Measurements from ENCODE around the gene FDPS.
"Not testable (repeated sequence)": the region's sequence is repeated elsewhere in the genome, so short reads cannot be mapped to it uniquely, and the experiment has no call there.

FDPS gene

GRCh38 chr1:155320252-155320651 is 11.6 kb downstream of the FDPS start:
- no peak for DNase-seq (ENCODE audit: low read depth in 2 of 2)

DNA sequence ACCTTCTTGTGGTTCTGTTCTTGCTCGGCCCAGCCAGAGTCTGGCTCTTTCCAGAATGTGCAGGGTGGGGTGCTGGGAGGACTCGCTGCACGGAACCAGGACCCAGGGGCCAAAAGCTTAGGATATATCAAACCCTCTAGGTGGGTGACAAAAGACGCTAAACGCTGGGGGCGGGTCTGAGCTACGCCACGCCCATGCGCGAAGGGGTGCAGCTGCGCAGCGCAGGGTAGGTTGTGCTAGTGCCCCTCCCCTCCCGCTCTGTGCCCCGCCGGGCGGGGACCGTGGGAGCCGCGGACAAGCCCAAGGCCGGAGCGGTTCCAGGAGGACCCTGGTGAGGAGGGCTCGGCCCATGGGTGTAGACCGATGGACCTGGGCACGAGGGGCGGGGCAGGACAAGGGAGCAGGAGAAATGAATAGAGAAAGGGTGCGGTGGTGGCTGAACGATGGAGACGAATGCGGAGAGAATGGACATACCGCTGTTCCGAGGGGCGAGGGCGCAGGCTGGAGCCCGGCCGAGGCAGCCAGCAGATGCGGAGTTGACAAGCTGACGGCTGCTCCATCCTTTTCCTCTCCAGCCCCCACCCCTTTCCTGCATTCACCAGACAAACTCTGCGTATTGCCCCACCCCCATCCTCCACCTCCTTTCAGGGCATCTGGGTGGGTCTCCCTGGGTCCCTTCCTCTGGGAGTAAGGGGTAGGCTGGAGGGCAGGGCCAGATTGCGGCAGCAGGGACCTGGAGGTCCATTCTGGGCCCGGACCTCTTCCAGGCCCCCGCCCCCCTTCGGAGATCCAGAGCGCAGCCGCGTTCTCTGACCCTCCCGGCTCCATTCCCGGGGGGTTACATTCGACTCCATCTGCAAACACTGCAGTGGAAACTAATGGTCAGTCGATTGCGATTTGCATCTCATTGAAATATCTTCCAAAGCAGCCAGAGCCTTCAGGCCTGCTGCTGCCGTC is 12.3 kb downstream of the FDPS start, which contains the start of gene RUSC1:
Gene RUSC1 (plus strand): TSS at position 234 of the 957 bp plus-strand sequence. CDS start 880 bp downstream, outside the sequence.
- peak; percentile 55 to 68 for DNase-seq (ENCODE audit: low read depth in 2 of 2)

GRCh38 chr1:155321639-155322503 is 13.2 kb downstream of the FDPS start:
- no peak for DNase-seq (ENCODE audit: low read depth in 2 of 2)

- DNase-seq (ENCODE audit: low read depth in 2 of 2), result no peak
These were observed 13.9 kb downstream of the FDPS start for GRCh38 chr1:155322571-155322952.

DNA sequence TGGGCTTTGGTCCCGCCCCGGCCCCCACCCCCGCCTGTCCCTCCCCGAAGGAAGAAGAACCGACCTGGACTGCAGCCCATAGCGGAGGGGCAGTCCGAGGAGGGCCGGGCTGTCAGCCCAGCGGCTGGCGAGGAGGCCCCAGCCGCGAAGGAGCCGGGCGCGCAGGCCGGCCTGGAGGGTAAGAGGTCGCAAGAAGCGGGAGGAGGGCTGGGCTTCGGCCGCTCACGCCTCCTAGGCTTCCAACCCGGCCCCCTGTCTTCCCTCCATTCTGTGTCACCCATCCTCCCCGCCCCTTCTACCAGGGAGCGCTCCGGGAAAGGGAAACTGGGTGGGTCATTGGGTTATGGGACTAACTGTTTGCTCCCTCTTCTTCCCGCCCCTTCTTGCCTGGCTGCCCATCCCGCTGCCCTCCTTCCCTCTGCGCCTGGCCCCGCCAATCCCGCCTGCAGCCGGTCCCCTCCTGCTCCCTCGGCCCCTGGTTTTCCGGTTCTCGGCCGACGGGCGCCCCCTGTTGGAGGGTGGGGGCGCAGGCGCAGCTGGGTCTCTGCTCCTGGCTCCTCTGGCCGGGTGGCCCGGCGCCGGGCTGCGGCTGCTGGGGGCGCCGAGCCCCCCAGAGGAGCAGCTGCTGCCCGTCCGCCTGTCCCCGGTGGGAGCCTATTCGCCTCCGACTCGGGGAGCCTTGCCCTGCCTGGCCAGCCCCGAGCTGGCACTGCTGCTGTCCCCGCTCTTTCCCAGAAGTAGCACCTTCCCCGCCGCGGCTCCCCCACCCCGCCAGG is 14.5 kb downstream of the FDPS start:
- peak; percentile 70 to 85 for DNase-seq (ENCODE audit: low read depth in 2 of 2)

- peak; percentile 70 to 81 for DNase-seq (ENCODE audit: low read depth in 2 of 2)
These were observed 15.0 kb downstream of the FDPS start for GRCh38 chr1:155323729-155324036.

- DNase-seq (ENCODE audit: low read depth in 2 of 2), result peak; percentile 79 to 94
These were observed 15.5 kb downstream of the FDPS start for GRCh38 chr1:155324037-155324716.

- DNase-seq (ENCODE audit: low read depth in 2 of 2), result no peak
These were observed 16.3 kb downstream of the FDPS start for GRCh38 chr1:155324717-155325602.

DNA sequence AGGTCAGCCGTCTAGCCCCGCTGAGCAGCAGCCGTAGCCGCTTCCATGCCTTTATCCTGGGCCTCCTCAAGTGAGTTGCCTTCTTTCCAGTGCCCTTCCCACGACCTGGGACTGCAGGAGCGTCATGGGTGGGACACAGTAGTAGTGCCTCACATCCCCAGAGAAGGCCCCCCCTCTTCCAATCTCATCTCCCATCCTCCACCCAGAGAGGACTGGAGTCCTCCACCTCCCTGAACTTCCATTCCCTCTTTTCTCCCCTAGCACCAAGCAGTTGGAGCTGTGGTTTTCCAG is 16.9 kb downstream of the FDPS start:
- DNase-seq (ENCODE audit: low read depth in 2 of 2), result no peak

DNA sequence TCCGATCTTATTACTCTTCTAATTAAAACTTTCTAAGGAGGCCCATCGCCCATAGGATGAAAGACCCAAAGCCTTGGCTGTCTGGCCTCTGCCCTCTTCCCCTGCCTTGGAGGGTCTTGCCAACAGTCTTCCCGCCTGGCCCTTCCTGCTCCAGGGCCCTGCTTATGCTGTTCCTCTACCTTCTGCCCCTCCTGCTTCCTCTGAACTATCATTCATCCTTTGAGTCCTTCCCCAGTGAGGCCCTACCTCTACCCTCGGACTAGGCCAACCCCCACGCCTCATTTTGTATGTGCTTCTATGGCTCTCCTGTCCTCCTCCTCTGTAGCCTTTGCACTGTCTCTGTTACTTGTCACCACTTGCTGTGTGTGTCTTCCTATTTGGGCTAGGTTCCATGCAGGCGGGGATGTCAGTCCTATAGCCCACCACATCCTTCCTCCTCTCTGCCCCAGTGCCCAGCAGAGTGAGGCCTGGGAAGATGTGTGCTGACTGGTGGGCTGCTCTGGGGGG is 17.4 kb downstream of the FDPS start:
- no peak for DNase-seq (ENCODE audit: low read depth in 2 of 2)

DNA sequence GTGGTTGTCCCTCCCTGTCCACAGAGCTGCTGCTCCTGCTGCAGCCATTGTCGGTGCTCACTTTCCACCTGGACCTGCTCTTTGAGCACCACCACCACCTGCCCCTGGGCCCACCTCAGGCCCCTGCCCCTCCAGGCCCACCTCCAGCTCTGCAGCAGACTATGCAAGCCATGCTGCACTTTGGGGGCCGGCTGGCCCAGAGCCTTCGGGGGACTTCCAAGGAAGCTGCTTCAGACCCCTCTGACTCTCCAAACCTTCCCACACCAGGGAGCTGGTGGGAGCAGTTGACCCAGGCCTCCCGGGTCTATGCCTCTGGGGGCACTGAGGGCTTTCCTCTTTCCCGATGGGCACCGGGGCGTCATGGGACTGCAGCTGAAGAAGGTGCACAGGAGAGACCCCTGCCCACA is 18.0 kb downstream of the FDPS start:
- no peak for DNase-seq (ENCODE audit: low read depth in 2 of 2)

DNA sequence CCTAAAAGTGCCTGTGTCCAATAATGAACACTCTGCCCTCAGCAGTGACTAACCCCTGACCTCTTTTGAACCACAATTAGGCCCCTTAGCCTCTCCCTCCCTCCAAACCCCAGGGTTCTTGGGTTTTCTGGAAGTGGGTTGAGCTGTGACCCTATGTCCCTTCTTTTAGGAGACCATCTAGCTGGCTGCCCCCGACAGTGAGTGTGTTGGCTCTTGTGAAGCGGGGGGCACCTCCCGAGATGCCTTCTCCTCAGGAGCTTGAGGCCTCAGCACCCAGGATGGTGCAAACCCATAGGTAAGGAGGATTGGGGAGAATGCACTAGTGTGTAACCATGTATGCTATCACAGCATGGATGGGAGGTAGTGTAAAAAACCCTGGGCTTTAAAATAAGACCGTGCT is 19.3 kb downstream of the FDPS start:
- no peak for DNase-seq (ENCODE audit: low read depth in 2 of 2)

GRCh38 chr1:155328856-155329255 is 20.2 kb downstream of the FDPS start:
- not testable (repeated sequence) for DNase-seq (ENCODE audit: low read depth in 2 of 2)

- DNase-seq (ENCODE audit: low read depth in 2 of 2), result no peak
These were observed 21.4 kb downstream of the FDPS start for GRCh38 chr1:155329980-155330598.

DNA sequence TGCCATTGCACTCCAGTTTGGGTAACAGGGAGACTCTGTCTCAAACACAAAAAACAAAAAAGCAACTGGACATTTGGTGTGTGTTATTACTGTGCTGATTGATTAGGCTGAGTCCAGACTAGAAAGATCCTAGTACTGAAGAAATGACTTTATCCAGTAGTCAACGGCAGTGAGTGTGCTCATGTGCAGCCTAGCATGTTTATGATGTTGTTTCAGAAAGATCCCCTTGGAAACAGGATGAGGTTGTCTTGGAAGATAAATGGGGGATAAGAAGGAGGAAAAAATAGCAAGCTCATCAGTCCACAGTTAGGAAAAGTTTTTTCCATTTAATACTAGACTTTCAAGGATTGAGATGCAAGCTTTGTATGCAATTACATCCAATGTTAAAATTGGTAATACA is 26.3 kb downstream of the FDPS start:
- no peak for DNase-seq (ENCODE audit: low read depth in 2 of 2)

GRCh38 chr1:155339515-155340097 is 30.9 kb downstream of the FDPS start:
- DNase-seq (ENCODE audit: low read depth in 2 of 2), result no peak

DNA sequence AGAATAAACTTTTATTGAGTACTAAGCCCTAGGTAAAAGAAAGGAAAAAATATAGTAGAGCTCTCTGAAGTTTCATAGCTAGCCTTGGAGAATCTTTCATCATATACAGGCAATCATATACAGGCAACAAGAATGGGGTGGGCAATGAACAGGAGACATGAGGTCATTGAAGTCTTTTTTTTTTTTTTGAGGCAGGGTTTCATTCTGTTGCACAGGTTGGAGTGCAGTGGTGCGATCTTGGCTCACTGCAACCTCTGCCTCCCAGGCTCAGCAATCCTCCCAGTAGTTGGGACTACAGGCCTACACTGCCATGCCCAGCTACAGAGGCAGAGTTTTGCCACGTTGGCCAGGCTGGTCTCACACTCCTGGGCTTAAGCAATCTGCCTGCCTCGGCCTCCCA is 34.2 kb downstream of the FDPS start:
- no peak for DNase-seq (ENCODE audit: low read depth in 2 of 2)

DNA sequence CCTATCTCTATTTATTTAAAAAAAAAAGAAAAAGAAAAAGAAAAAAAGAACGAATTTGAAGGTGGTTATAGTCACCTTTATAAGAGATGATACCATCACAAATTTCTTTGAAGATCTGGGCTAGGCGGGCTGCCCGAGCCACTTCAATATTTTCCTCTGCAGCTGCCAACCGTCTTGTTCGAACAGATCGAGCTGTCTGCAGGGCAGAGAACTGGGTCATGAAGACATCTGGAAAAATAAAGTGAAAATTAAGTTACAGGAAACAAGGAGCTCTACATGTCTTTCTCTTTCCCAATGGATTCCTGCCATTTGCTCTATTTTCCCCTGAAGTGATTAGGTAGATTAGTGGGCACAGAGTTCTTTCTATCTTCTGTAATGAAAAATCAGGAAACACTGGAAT is 44.0 kb downstream of the FDPS start:
- DNase-seq (ENCODE audit: low read depth in 2 of 2), result no peak

DNA sequence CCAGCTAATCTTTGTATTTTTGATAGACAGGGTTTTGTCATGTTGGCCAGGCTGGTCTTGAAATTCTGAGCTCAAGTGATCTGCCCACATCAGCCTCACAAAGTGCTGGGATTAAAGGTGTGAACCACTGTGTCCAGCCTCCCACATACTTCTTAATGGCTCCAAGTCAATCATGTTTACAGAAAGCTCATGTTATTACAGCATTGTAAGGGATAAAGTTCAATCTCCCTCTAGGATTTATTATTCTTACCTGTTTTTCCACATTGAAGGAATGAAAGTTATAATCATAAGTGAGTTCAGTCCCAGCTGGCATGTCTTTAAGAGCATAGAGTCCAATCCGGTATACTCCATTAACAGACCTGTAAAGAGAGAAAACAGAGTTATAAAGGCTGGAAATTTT is 51.4 kb downstream of the FDPS start:
- no peak for DNase-seq (ENCODE audit: low read depth in 2 of 2)
